ES-I3 (cell line): ENCODE measurements around the gene LRRC1.

Experiments used
- H3K36me3 ChIP-seq: 2 replicates; pipeline ENCODE4 v1.6.1; 2013; ENCODE audit warnings: mild to moderate bottlenecking, low read length, control low read depth, moderate library complexity; ENCODE audit not compliant: insufficient read depth
- H3K4me1 ChIP-seq: 2 replicates; pipeline ENCODE4 v1.6.1; 2013; ENCODE audit warnings: mild to moderate bottlenecking, control low read depth, low read length; ENCODE audit not compliant: insufficient read depth
- H3K9ac ChIP-seq: 2 replicates; pipeline ENCODE4 v1.6.1; 2013; ENCODE audit warnings: low read depth, mild to moderate bottlenecking, low read length, moderate library complexity
- H3K9me3 ChIP-seq: 2 replicates; pipeline ENCODE4 v1.6.1; 2013; ENCODE audit warnings: mild to moderate bottlenecking, low read length, moderate library complexity; ENCODE audit not compliant: control insufficient read depth, insufficient read depth

LRRC1 gene

DNA sequence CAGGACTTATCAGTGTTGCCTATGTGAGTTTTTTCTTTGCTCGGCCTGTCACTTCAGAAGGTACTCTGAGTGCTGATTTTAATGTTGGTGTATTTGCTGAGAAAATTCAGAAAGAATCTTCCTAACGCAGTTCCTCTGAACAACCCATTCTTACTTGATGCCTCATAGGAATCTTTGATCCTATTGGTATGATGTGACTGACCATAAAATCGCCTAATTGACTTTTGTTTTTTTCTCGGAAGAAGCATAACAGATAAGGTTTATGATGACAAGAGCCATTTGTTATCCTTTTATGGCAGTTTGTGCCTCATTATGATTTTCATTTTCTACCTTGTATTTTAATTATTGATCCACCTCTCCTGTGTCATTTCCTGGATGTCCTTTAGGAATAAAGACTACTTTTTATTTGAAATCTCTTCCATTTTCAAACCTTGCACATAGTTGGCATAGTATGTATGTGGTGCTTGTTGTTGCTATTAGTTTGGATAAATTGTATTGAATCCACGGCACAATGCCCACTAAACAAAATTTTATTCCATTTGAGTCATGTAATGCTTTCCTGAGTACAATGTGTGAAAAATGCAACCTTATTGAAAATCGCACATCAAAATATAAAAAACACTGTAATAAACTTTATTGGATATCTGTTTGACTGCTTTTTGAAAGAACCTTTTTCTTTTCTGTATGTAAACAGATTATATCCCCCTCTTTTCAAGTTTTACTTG lies 37.3 kb downstream of the LRRC1 start:
- 0 out of 2 replicates have a peak, but pooled peaks cover 12% of the 10 kb centered on the region for H3K4me1 ChIP-seq
- H3K9me3 ChIP-seq, result no peaks in the 10 kb centered on the region
- H3K36me3 ChIP-seq, result no peaks in the 10 kb centered on the region
- no peak overlapping the region for H3K9ac ChIP-seq

DNA sequence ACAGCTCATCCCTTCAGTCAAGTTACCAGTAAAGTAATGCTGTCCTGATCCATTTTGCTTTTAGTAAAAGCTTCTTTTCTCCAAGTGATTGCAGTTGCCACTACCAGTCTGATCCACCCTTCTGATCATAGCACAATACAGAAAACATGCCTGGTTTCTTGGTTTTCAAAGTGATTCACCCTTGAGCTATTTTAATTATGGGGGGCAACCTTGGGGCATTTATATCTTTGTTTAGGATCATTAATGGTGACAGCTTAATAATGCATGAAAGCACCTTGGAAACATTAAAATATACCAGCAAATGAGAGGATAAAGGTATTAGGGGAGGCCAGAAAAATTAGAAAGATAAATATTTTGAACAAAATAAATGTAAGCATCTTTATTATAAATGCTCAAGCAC lies 38.4 kb downstream of the LRRC1 start:
- H3K36me3 ChIP-seq, result no peaks in the 10 kb centered on the region
- no peak overlapping the region for H3K9ac ChIP-seq
- 0 out of 2 replicates have a peak, but pooled peaks cover 12% of the 10 kb centered on the region for H3K4me1 ChIP-seq
- H3K9me3 ChIP-seq, result no peaks in the 10 kb centered on the region

DNA sequence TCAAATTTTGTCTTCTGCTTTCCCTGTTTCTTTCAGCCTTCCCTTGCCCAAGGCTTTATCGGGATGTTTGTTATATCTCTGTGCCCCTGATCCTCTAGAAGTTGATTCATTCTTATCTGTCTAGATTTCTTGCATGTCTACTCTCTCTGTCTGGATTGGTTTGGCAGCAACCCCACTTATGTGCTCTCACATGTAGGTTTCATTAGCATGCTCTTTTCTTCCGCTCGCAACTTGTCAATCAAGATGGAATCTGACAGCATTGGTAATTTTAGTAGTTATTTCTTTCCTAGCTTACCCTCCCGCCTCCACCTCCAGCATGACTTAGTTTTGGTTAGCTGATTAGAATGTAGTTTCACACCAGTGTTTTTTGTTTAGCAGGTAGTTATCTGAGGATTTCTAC lies 39.3 kb downstream of the LRRC1 start:
- H3K4me1 ChIP-seq, result 0 out of 2 replicates have a peak, but pooled peaks cover 12% of the 10 kb centered on the region

DNA sequence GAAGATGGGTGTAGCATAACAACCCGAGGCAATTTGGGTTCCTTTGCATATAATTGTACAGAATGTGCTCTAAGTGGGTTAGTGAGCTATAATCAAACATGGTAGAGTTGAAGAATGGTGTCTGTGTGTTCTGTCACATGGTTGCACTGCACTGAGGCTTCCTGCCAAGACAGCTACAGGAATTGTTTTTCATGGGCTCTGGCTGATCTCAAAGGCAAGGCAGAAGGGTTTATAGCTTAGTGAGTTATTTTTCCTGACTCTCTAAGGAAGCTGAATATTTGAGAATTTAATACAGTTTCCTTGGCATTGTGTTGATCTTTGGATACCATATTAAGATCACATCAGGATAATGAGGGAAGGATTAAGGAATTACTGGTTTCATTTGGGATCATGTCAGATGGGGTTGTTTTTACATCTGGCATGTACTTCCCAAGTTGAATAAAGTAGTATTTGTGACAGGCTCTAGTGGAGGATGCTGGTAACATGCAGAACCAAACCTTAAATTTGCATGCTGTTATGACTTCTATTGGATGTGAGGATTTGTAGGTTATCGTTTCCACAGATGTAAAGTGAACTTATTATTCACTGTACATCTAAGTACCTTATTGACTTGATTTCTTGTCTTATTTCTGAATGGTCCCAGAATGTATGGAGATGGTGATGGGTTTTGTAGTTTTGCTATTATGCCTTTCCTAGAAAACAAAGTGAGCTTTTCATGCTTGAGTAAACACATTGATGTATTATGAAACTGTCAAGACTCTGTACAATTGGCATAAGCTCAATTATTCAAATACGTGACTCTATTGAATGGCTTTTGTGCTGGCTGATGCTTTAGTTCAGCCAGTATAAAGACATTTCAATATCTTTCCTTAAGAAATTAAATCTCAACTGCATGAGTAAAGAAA lies 43.3 kb downstream of the LRRC1 start:
- H3K9ac ChIP-seq, result no peak overlapping the region
- no peaks in the 10 kb centered on the region for H3K36me3 ChIP-seq
- no peaks in the 10 kb centered on the region for H3K9me3 ChIP-seq
- no peaks in the 10 kb centered on the region for H3K4me1 ChIP-seq

More for the DNA sequence above, 39.3 kb downstream of the LRRC1 start:
- no peak overlapping the region for H3K9ac ChIP-seq
- H3K36me3 ChIP-seq, result no peaks in the 10 kb centered on the region
- no peaks in the 10 kb centered on the region for H3K9me3 ChIP-seq

DNA sequence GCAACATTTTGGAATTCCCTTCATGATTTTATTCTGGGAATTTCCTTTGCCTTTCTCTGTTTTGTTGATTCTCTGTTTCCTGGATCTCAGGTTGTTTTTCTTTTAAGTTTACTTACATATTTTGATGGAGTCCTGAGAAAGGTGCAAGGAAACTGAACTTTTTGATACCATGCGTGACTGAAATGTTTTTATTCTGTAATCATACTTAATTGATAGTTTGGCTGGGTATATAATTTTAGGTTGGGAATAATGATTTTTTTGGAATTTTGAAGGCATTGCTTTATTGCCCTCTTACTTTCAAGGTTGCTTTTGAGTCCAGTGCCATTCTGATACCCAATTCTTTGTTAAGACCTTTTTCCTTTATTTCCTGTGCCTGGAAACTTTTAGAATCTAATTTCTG lies 45.2 kb downstream of the LRRC1 start:
- H3K36me3 ChIP-seq, result no peaks in the 10 kb centered on the region
- H3K9ac ChIP-seq, result no peak overlapping the region
- no peaks in the 10 kb centered on the region for H3K9me3 ChIP-seq

DNA sequence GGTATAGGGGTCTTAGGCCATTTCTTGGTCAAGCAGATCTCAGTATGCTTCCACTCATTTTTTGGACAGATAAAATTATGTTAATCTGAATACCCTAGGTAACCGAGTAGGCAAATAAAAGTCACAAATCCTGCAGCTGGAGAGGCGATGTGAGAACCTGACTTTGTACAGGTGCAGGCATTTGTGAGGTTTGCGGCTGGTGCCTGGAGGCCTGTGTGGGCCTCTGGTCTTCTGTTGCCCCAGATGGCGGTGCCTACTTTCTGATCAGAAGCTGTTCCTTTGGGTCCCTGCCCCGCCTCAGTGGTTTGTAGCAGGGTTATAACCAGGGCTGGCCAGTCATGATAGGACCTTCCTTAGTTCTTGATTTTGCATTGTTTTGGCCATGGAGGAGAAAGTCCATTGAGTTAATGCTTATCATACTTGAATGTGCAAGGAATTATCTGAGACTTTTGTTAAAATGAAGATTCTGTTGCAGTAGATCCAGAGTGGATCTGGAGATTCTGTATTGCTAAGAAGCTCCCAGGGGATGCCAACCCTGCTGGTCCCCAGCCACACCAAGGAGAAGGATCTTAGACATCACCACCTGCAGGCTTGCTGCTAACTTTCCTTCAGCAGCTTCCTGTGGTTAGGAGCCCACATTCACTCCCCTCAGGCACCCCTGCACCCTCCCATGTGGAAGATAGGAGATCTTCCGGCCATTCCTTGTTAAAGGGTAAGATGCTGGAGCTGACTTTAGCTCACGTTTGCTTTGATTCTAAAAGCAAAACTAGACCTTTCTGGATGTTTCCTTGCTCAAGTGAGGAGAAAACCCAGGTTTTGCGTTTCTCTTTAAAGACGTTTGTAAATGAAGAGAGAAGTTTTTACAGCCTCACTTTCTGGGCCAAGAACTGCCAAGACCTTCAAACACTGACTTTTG lies 50.7 kb downstream of the LRRC1 start:
- Histone ChIP-seq H3K36me3 (no peaks in the 10 kb centered on the region), H3K4me1 (no peaks in the 10 kb centered on the region), H3K9me3 (no peaks in the 10 kb centered on the region), H3K9ac (no peak overlapping the region)

More for the DNA sequence above, 45.2 kb downstream of the LRRC1 start:
- H3K4me1 ChIP-seq, result no peaks in the 10 kb centered on the region

DNA sequence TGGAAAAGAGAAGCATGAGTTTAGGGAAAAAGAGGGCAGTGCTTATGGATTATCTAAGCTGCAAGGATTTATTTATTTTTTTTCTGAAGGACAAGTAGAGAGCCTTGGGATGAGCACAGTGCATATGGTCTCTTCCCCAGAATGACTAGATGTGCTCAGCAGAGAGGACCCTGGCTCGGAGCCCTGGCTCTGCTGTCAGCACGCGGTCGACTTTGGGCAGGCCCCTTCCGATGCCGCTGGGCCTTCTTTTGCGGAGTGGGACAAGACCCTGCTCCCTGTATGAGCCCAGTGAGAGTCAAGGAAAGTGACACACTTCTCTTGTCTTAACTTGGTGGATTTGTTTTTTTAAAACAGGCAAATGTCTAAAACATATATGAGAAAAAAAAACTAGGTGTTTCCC lies 51.4 kb downstream of the LRRC1 start:
- H3K9me3 ChIP-seq, result no peaks in the 10 kb centered on the region
- no peaks in the 10 kb centered on the region for H3K36me3 ChIP-seq
- no peak overlapping the region for H3K9ac ChIP-seq
- no peaks in the 10 kb centered on the region for H3K4me1 ChIP-seq

DNA sequence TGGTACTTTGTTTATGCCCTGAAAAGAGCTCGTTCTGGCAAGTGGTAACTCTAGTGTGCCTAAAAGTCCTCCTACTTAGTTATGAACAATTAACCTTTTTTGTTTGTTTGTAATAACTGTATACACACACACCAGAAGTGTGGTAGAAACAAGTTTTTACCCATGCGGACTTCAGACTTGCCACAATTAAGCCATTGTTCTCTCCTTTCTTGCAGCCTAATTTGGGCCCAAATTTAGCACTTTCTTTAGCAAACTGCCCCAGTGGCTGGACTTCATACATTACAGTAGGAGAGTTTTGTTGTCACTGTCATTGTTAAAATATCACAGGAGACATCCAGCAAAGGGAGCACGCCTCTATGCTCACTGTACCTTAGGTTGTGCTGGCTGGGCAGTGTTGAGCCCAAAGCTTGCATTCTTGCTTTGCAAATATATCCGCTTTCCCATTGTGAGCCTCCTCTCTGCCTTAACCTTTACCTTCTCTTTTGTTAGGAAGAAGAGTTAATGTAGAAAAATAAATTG lies 53.0 kb downstream of the LRRC1 start:
- Histone ChIP-seq H3K36me3 (no peaks in the 10 kb centered on the region), H3K4me1 (no peaks in the 10 kb centered on the region), H3K9me3 (no peaks in the 10 kb centered on the region), H3K9ac (no peak overlapping the region)

DNA sequence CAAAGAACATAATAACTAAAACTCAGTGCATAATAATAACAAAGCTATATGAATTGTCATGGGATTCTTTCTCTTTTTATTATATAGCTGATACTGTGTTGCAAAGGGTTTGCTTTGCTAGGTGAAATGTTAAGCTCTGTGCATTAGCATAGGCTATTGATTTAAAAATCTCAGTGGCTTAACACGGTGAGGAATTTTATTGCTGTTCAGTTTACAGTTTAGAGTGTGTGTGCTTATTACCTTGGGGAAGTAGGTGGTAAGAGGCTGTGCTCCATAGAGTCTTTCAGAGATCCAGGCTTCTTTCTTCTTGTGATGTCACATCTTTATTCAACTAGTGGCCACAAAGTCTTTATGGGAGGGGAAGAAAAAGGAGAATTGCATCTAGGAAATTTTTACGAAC lies 55.7 kb downstream of the LRRC1 start:
- Histone ChIP-seq H3K36me3 (no peaks in the 10 kb centered on the region), H3K9me3 (no peaks in the 10 kb centered on the region), H3K4me1 (no peaks in the 10 kb centered on the region), H3K9ac (no peak overlapping the region)

DNA sequence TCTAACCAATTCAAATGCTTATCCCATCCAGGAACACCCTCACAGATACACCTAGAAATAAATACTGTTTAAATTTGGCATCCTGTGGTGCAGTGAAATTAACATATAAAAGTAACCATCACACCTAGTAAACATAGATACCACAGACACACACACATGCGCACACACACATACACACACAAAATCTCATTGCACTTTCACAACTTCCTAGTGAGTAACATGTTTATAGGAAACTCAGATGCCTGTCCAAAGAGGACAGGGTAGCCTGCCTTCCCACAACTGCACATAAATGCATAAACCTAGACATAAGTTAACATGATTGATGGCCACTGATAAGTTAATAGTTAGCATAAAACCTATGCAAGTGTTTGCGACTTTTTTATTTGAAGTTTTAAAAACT lies 56.8 kb downstream of the LRRC1 start:
- H3K36me3 ChIP-seq, result no peaks in the 10 kb centered on the region
- H3K9me3 ChIP-seq, result no peaks in the 10 kb centered on the region
- H3K4me1 ChIP-seq, result no peaks in the 10 kb centered on the region
- H3K9ac ChIP-seq, result no peak overlapping the region

DNA sequence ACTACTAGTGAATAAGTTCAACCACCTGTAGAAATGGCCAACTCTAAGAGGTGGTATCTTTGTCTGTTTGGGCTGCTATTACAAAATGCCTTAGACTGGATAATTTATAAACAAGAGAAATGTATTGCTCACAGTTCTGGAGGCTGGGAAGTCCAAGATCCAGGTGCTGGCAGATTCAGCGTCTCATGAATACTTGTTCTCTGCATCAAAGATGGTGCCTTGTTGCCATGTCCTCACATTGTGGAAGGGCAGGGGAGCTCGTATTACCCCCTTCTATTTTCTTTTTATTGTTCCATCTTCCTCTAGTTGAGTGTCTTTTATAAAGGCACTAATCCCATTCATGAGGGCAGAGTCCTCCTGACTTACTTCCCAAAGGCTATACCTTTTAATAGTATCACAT lies 58.0 kb downstream of the LRRC1 start:
- H3K9me3 ChIP-seq, result no peaks in the 10 kb centered on the region; the same call in 1 of the 2 replicates
- no peak overlapping the region for H3K9ac ChIP-seq
- no peaks in the 10 kb centered on the region for H3K4me1 ChIP-seq
- no peaks in the 10 kb centered on the region for H3K36me3 ChIP-seq

DNA sequence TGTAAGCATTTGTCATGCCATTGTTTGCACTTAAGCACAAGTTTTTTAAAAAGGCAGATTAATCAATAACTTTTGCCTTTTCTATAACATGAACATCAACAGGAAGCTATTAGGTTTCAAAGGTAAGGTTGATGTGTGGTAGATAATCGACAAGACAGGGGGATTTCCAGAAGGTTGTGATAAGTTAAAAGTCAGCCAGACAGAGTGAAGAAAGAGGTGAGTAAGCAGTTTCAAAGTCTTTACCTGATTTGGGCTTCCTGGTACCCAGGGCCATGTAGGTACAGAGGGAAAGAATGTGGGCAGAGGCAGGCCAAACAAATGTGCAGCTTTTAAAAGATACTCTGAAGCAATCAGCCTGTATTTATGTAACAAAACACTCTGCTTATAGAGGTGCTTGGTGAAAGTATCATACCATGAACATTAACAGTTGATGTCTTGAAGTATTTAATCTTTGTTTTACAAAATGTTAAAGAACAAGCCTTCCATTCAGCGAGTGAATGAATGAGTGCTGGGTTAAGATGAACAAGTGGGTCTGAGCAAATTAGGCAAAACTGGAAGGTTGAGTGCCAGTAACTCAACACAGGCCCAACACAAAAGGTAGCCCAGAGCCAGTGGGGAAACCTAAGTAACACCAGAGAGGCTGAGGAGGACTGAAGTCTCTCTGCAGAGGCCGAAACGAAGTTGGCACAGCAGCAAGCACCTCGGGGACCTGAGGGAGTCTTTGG lies 60.2 kb downstream of the LRRC1 start:
- Histone ChIP-seq H3K9ac (no peak overlapping the region), H3K36me3 (no peaks in the 10 kb centered on the region), H3K9me3 (peaks cover 2% of the 10 kb centered on the region), H3K4me1 (no peaks in the 10 kb centered on the region)

DNA sequence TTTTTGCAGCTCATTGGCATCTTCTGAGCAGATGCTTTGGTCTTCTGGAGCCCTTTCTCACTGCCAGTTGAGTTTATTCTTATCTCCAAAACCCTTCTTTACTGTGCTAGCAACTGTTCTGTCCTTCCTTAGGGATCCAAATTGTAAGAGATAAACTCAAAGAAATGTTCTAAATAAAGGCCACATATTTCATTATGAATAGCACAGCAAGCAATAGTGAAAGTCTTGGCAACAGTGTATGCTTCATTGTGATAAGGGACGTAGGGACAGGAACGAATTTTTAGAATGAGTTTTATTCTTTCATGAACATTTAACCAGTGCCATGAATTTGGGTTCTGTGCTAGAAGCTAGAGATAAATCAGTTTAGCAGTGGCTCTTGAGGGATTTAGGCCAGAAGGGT lies 61.1 kb downstream of the LRRC1 start:
- Histone ChIP-seq H3K4me1 (no peaks in the 10 kb centered on the region), H3K36me3 (no peaks in the 10 kb centered on the region), H3K9ac (no peak overlapping the region)

More for the DNA sequence above, 61.1 kb downstream of the LRRC1 start:
- H3K9me3 ChIP-seq, result peaks cover 3% of the 10 kb centered on the region
